Measurements from ENCODE around the gene RAB30.
"Not testable (repeated sequence)": the region's sequence is repeated elsewhere in the genome, so short reads cannot be mapped to it uniquely, and the experiment has no call there.

Gene RAB30

DNA sequence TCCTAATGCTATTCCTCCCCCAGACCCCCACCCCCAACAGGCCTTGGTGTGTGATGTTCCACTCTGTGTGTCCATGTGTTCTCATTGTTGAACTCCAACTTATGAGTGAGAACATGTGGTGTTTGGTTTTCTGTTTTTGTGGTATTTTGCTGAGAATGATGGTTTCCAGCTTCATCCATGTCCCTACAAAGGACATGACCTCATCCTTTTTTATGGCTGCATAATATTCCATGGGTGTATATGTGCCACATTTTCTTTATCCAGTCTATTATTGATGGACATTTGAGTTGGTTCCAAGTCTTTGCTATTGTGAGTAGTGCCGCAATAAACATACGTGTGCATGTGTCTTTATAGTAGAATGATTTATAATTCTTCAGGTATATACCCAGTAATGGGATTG, 121.2 kb downstream of the RAB30 start:
- in situ Hi-C loops (cut with MboI; ENCODE audit: low sequenced_read_pairs): not testable (repeated sequence)

DNA sequence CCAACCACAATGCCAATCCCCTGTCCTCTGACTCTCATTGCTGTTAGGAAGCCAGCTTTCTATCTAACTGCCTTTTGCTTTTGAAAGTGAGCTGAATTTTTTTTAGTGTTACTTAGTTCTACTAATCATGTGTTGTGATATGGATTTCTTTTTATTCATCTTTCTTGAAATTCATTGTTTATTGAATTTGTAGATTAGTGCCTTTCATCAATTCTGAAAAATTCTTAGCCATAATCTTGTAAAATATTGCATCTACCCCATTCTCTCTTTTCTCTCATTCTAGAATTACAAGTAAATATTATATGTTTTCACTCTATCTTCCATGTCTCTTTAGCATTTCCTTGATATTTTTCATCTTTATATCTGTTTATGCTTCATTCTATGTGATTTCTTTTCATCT, 122.3 kb downstream of the RAB30 start:
- in situ Hi-C loops (cut with MboI; ENCODE audit: low sequenced_read_pairs): no loop called here

DNA sequence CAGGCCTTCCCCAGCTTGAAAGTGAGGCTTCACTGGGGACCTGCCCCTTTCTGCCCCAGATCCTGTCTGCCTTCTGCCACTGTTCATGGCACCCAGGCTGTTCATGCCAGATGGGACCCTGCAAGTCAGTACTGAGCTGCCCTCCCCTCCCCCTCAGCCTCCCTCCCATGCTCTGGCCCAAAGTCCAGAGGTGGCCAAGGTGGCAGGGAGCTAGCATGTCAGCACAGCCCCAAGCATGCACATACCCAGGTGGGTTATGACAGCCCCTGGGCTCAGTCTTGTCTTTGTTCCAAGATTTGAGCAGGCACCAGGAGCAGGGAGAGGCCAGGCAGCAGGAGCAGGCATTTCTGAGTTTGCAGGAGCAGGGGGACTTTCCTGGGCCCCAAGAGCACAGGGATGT, 126.0 kb downstream of the RAB30 start:
- in situ Hi-C loops (cut with MboI; ENCODE audit: low sequenced_read_pairs): no loop called here

DNA sequence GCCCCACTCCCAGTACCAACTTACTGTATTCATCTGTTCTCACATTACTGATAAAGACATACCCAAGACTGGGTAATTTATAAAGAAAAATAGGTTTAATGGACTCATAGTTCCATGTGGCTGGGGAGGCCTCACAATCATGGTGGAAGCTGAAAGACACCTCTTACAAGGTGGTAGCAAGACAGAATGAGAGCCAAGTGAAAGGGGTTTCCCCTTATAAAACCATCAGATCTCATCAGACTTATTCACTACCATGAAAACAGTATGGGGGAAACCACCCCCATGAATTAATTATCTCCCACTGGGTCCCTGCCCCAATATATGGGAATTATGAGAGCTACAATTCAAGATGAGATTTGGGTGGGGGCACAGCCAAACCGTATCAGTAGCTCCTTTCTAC, 126.7 kb downstream of the RAB30 start:
- in situ Hi-C loops (cut with MboI; ENCODE audit: low sequenced_read_pairs): not testable (repeated sequence)

DNA sequence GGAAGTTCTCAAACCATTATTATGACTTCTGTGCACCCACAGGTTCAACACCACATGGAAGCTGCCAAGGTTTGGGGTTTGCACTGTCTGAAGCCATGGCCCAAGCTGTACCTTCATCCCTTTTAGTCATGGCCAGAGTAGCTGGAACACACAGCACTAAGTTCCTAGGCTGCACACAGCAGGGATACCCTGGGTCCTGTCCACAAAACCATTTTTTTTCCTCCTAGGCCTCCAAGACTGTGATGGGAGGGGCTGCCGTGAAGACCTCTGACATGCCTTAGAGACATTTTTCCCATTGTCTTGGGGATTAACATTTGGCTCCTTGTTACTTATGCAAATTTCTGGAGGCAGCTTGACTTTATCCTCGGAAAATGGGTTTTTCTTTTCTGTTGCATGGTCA, 127.5 kb downstream of the RAB30 start:
- in situ Hi-C loops (cut with MboI; ENCODE audit: low sequenced_read_pairs): no loop called here

DNA sequence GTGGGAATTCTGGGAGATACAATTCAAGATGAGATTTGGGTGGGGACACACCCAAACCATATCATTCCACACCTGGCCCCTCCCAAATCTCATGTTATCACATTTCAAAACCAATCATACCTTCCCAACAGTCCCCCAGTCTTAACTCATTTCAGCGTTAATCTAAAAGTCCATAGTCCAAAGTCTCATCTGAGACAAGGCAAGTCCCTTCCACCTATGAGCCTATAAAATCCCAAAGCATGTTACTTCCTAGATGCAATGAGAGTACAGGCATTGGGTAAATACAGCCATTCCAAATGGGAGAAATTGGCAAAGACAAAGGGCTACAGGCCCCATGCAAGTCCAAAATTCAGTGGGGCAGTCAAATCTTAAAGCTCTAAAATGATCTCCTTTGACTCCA, 128.3 kb downstream of the RAB30 start:
- in situ Hi-C loops (cut with MboI; ENCODE audit: low sequenced_read_pairs): not testable (repeated sequence)

DNA sequence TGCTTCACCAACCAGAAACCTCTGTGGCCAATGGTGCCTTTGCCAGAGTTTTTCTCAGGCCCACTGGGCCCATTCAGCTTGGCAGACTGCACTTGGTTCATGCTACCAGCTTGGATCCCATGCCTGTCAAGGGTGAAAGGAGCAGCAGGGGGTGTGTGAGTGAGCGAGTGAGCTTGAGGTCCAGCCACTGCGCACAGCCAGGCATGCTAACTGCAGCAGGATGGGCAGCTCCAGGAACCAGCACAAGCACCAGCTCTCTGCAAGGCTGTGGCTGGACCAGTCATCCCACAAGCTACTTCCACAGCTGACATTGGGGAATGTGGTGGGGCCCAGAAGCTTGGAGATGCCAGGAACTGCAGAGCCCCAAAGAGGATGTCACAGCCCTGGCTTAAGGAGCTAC, 129.3 kb downstream of the RAB30 start:
- in situ Hi-C loops (cut with MboI; ENCODE audit: low sequenced_read_pairs): no loop called here

DNA sequence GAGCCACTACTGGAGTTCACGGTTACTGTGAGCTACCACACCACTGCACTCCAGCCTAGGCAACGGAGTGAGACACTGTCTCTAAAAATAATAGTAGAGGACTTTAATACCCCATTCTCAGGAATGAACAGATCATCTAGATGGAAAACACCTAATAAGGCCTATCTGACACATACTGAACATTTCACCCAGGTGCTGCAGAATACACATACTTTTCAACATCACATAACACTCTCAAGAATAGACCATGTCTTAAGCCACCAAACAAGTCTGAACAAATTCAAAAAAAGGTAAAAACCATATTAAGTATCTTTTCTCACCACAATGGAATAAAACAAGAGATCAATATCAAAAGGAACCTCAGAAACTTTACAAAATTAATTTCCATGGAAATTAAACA, 132.2 kb downstream of the RAB30 start:
- in situ Hi-C loops (cut with MboI; ENCODE audit: low sequenced_read_pairs): no loop called here

DNA sequence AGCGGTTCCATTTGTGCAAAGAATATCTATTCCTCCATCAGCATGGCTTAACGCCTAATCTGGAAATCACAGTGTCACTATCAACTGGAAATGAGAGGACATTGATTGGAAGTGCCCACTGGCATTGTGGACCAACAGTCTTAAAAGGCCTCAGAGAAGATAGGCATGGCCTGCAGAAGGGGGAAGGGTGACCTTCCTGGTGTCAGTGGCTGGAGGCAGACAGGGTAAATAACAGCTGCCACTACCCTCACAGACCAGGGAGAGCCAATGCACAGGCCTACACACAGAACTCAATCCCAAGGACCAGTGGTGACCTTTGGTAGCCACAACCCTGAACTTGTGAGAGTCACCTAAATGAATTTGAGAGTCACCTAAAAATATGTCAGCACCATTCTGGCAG, 134.1 kb downstream of the RAB30 start:
- in situ Hi-C loops (cut with MboI; ENCODE audit: low sequenced_read_pairs): no loop called here

DNA sequence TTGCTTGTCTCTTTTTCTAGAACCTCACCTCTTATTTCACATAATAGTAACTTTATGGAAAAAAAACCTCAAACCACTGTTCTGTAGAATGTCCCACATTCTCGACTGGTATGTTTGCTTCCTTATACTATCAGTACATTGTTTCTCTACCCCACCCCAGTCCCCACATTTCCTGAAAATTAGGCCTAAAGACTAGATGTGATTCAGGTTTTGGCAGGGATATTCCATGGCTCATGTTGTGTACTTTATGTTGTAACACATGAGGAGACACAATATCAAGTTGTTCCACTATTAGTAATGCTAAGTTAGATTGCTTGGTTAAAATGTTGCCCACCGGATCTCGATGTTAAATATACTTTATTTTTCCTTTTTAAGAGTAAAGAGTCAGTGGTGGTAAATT, 135.4 kb downstream of the RAB30 start:
- in situ Hi-C loops (cut with MboI; ENCODE audit: low sequenced_read_pairs): no loop called here

DNA sequence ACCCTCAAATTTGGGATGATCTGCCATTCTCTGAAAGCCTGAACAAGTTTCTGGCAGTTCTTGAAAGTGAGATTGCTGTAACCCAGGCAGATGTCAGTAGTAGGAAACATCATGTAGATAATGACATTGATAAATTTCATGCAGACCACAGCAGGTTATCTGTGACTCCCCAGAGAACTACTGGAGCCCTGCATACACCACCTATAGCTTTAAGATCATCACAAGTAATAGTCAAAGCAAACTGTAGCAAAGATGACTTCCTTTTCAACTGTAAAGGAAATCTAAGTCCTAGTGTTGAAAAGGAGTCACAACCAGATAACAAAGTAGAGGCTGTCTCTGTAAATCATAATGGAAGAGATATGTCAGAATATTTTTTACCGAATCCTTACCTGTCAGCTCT, 139.1 kb downstream of the RAB30 start:
- in situ Hi-C loops (cut with MboI; ENCODE audit: low sequenced_read_pairs): no loop called here

DNA sequence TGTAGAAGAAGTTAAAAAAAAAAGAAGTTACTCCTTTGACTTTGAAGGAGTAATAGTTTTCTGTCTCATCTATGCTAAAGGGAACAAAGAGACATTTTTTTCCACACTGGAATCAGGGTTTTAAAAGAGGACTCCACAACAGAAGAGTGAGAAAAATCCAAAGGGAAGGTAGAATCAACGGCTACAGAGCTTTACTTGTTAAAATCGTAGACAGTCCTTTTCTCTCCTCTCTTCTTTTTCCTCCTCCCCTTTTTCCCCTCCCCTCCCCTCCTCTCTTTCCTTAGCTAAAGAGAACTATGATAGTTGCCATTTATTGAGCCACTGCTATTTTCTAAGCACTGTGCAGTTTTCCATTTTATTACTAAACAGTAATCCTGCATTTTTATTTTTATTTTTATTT, 141.0 kb downstream of the RAB30 start:
- in situ Hi-C loops (cut with MboI; ENCODE audit: low sequenced_read_pairs): no loop called here

DNA sequence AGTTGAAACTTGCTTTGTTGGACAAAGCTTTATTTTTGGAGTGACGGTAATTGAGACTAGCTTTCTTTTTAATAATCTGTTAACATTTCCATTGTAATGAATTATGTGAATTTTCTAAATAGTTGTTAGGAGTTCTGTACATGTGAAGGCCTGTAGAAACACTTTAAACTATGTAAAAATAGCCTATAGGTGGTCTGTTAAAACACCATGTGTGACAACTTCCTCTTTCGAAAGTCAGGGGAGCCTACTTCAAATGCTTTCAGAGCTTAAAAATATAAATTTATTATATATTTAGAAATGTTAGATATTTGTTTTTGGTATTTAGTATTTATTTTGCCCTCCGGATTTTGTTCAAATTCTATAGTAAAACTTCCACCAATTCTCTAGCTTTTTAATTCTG, 141.5 kb downstream of the RAB30 start:
- in situ Hi-C loops (cut with MboI; ENCODE audit: low sequenced_read_pairs): no loop called here

DNA sequence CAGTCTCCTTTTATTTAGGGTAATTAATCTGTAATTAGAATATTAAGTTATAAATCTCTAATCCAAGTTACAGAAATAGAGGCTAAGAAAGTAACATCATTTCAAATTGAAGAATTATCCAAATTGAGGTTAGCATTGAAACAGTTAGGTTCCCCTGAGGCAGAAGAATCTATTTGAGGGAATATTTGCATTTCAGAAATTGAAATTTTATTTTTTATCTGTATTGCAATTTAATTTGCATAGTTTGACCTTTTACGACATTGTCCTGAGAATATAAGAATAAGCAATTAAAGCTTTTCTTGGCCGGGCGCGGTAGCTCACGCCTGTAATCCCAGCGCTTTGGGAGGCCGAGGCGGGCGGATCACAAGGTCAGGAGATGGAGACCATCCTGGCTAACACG, 142.6 kb downstream of the RAB30 start:
- in situ Hi-C loops (cut with MboI; ENCODE audit: low sequenced_read_pairs): no loop called here

DNA sequence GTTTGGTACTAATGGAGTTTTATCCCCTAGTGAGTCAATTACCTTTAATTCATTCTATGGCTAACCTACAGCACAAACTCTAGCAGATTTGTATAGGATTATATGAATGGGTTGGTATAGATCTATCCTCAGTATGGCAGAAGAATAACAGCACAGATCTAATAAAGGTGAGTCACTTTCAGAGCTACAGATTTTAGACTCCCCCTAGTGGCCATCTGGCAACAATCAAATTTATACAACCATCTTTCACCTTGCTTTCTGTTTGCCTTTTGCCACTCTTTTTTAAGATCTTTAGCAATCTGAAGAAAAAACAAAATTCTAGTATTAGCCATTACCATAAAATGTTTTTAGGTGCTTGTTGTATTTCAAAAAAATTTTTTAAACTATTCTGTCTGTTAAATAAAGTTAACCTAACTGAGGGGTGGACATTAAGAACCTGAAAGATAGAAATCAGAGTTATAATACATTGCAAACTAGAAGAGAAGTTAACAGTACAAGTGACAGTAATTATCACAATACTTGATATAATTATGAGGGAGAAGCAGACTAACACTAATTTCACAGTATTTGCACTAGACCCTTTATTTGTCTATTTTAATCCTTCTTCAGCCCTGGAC, 144.3 kb downstream of the RAB30 start:
- in situ Hi-C loops (cut with MboI; ENCODE audit: low sequenced_read_pairs): no loop called here

DNA sequence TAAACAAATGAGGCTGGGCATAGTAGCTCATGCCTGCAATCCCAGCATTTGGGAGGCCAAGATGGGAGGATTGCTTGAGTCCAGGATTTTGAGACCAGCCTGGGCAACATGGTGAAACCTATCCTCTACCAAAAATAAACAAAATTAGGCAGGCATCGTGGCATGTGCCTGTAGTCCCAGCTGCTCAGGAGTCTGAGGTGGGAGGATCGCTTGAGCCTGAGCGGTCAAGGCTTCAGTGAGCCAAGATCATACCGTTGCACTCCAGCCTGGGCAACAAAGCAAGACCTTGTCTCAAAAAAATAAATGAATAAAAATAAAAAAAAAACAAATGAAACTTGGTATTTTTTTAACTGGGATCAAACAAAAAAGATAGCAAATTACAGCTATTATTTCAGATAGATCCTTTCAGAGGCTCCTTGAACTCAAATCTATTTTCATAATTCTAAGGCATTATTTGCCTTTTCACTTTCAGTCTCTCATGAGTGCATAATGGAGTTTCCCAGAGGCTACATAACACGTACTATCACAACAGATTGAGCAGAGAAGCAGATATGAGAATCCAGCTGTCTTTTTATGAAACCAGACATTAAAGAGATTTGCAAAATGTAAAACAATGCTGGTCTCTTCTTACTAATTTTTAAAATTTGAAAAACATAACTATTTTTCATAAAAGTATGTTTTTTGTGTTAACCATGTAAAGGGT, 147.0 kb downstream of the RAB30 start:
- in situ Hi-C loops (cut with MboI; ENCODE audit: low sequenced_read_pairs): no loop called here

Measured in hTERT RPE-1 (cell line).